HG03520 (cell line): ENCODE data around the gene ZFY.
"Not testable (repeated sequence)": the region's sequence is repeated elsewhere in the genome, so short reads cannot be mapped to it uniquely, and the experiment has no call there.

Experiments used
- ATAC-seq: cut with Tn5 transposase; IDR thresholded peaks from one replicate; pipeline ENCODE4 v1.9.1; 2021; ENCODE audit warnings: mild to moderate bottlenecking, moderate library complexity; ENCODE audit not compliant: unreplicated experiment

ZFY gene

GRCh38 chrY:2972708-2973107 is 37.5 kb downstream of the ZFY start:
- ATAC-seq, result no peak

- ATAC-seq, result no peak
These were observed 38.0 kb downstream of the ZFY start for GRCh38 chrY:2973110-2973751.

- no peak for ATAC-seq
These were observed 44.1 kb downstream of the ZFY start for GRCh38 chrY:2979283-2979682.

- ATAC-seq, result no peak
These were observed 49.3 kb downstream of the ZFY start for GRCh38 chrY:2984491-2984890.

- not testable (repeated sequence) for ATAC-seq
These were observed 52.0 kb downstream of the ZFY start for GRCh38 chrY:2987178-2987577.

GRCh38 chrY:2997369-2997768 is 62.2 kb downstream of the ZFY start:
- not testable (repeated sequence) for ATAC-seq

- ATAC-seq, result no peak
These were observed 67.0 kb downstream of the ZFY start for GRCh38 chrY:3002190-3002589.

GRCh38 chrY:3002680-3003515 is 67.7 kb downstream of the ZFY start:
- ATAC-seq, result no peak

GRCh38 chrY:3003516-3003830 is 68.3 kb downstream of the ZFY start:
- ATAC-seq, result no peak

- ATAC-seq, result no peak
These were observed 68.7 kb downstream of the ZFY start for GRCh38 chrY:3003846-3004245.

- ATAC-seq, result not testable (repeated sequence)
These were observed 70.8 kb downstream of the ZFY start for GRCh38 chrY:3006031-3006430.

GRCh38 chrY:3007967-3008366 is 72.8 kb downstream of the ZFY start:
- no peak for ATAC-seq

- ATAC-seq, result no peak
These were observed 77.0 kb downstream of the ZFY start for GRCh38 chrY:3012226-3012625.

GRCh38 chrY:3016594-3016993 is 81.4 kb downstream of the ZFY start:
- no peak for ATAC-seq

- no peak for ATAC-seq
These were observed 83.4 kb downstream of the ZFY start for GRCh38 chrY:3018546-3018945.

- ATAC-seq, result no peak
These were observed 84.4 kb downstream of the ZFY start for GRCh38 chrY:3019584-3019983.

GRCh38 chrY:3021176-3021575 is 86.0 kb downstream of the ZFY start:
- ATAC-seq, result no peak

GRCh38 chrY:3023606-3024005 is 88.4 kb downstream of the ZFY start:
- ATAC-seq, result no peak

GRCh38 chrY:3025357-3025756 is 90.2 kb downstream of the ZFY start:
- no peak for ATAC-seq
